GM23248 (cell line): ENCODE results near the gene NQO1. TPM values are rescaled to one million over a fixed set of nuclear protein-coding genes. Genes with fewer than 3 reads are reported as not detected.

Experiments
- DNase-seq: peaks from one replicate; pipeline ENCODE4 v3.0.0-alpha.2; 2015
- H2AFZ ChIP-seq: fragments of 200-600 bp; sonication (generic); 2 replicates; pipeline ENCODE4 v1.6.1; 2016; ENCODE audit warnings: antibody characterized with exemption
- H3F3A ChIP-seq: fragments of 200-600 bp; sonication (generic); 2 replicates; pipeline ENCODE4 v1.6.1; 2016; ENCODE audit warnings: mild to moderate bottlenecking, antibody characterized with exemption, mixed run types; ENCODE audit not compliant: insufficient read depth
- H3K27ac ChIP-seq: fragments of 200-600 bp; sonication (generic); 2 replicates; pipeline ENCODE4 v1.5.1; 2016; ENCODE audit warnings: mild to moderate bottlenecking
- H3K27me3 ChIP-seq: fragments of 200-600 bp; sonication (generic); replicated peaks from 2 replicates; pipeline ENCODE4 v1.6.1; 2016; ENCODE audit warnings: mild to moderate bottlenecking; ENCODE audit not compliant: insufficient read depth
- H3K36me3 ChIP-seq: fragments of 200-600 bp; sonication (generic); 2 replicates; pipeline ENCODE4 v1.6.1; 2016; ENCODE audit warnings: low read depth, mild to moderate bottlenecking
- H3K4me1 ChIP-seq: fragments of 200-600 bp; sonication (generic); 2 replicates; pipeline ENCODE4 v1.6.1; 2016; ENCODE audit warnings: mild to moderate bottlenecking; ENCODE audit not compliant: insufficient read depth
- H3K4me2 ChIP-seq: fragments of 200-600 bp; sonication (generic); one replicate; pipeline ENCODE4 v1.6.1; 2016; ENCODE audit warnings: mild to moderate bottlenecking; ENCODE audit not compliant: unreplicated experiment
- H3K4me3 ChIP-seq: fragments of 200-600 bp; sonication (generic); 2 replicates; pipeline ENCODE4 v1.5.1; 2016; ENCODE audit warnings: mild to moderate bottlenecking
- H3K79me2 ChIP-seq: fragments of 200-600 bp; sonication (generic); 2 replicates; pipeline ENCODE4 v1.6.1; 2016; ENCODE audit warnings: mild to moderate bottlenecking; ENCODE audit not compliant: insufficient read depth
- H3K9ac ChIP-seq: fragments of 200-600 bp; sonication (generic); 2 replicates; pipeline ENCODE4 v1.6.1; 2016; ENCODE audit warnings: mild to moderate bottlenecking
- H3K9me2 ChIP-seq: fragments of 200-600 bp; sonication (generic); 2 replicates; pipeline ENCODE4 v1.6.1; 2016; ENCODE audit warnings: mixed run types, mild to moderate bottlenecking, moderate library complexity; ENCODE audit not compliant: insufficient read depth
- H3K9me3 ChIP-seq: fragments of 200-600 bp; sonication (generic); one replicate; pipeline ENCODE4 v1.6.1; 2017; ENCODE audit warnings: low read depth
- H4K20me1 ChIP-seq: fragments of 200-600 bp; sonication (generic); 2 replicates; pipeline ENCODE4 v1.6.0; 2016; ENCODE audit not compliant: insufficient read depth
- EZH2 ChIP-seq: fragments of 200-600 bp; sonication (generic); IDR thresholded peaks from 2 replicates; pipeline ENCODE4 v1.6.1; 2018; ENCODE audit warnings: antibody characterized with exemption, mild to moderate bottlenecking; ENCODE audit not compliant: insufficient read depth, poor library complexity, severe bottlenecking
- EZH2phosphoT487 ChIP-seq: fragments of 200-600 bp; sonication (generic); IDR thresholded peaks from 2 replicates; pipeline ENCODE4 v1.6.1; 2018; ENCODE audit warnings: antibody characterized with exemption, moderate library complexity, mild to moderate bottlenecking, low read depth; ENCODE audit not compliant: insufficient read depth
- WGBS, 2 experiments: methylation state at CpG; one replicate each; pipeline ENCODE4 v1.1.6; 2015 to 2017; ENCODE audit warnings: low lambda C conversion rate in 2 of 2, low coverage in 1 of 2; ENCODE audit errors: missing lambda C conversion rate in 2 of 2; 5-methylcytosine and 5-hydroxymethylcytosine counted together
- in situ Hi-C: fragments of 300-500 bp; cut with MboI; formaldehyde crosslinking; loops from 2 replicates; pipeline ENCODE4 v1.15.0; 2020
- polyA plus RNA-seq: library from polyadenylated mRNA; unstranded; fragments of >200 nt; fragmentation: Nextera tagmentation; extraction: Ambion mirVana; gene quantifications from 2 replicates; pipeline ENCODE4 v1.2.1, GENCODE V29; 2016
- total RNA-seq: library from RNA; depleted of rRNA; stranded (reverse); fragments of >200 nt; shearing (Covaris generic); gene quantifications from 2 replicates; pipeline ENCODE4 v1.2.3, GENCODE V29; 2014

The NQO1 gene
- total and polyA plus RNA-seq, 2 experiments from 2014 or later = 431 to 501 TPM

GRCh38 chr16:69720822-69721430, 5.4 kb downstream of the NQO1 start:
- Histone ChIP-seq H3K27me3 (no peaks in the 10 kb centered on the region), H3K4me2 (no peak overlapping the region), H3K27ac (no peak overlapping the region), H3K36me3 (peaks cover 21% of the 10 kb centered on the region), H3K9me2 (no peaks in the 10 kb centered on the region), H4K20me1 (no peaks in the 10 kb centered on the region), H3F3A (peaks cover 22% of the 10 kb centered on the region; the same call in 1 of the 2 replicates), H3K9ac (no peak overlapping the region), H3K9me3 (no peaks in the 10 kb centered on the region), H3K79me2 (peaks cover 86% of the 10 kb centered on the region), H3K4me1 (peaks cover 14% of the 10 kb centered on the region), H3K4me3 (no peak overlapping the region), H2AFZ (no peak overlapping the region)
- TF ChIP-seq EZH2 (no peak), EZH2phosphoT487 (no peak)
- 98 to 99% methylated on average over 10 of the region's 10 CpGs for WGBS, 2 experiments
- DNase-seq = no peak
- in situ Hi-C loops = loop anchor here (10.0 kb wide), 1 partner anchor 64 kb away; no protein-coding TSS in a partner anchor

- H3F3A ChIP-seq = peaks cover 9% of the 10 kb centered on the region
- no peak for DNase-seq
- no peak overlapping the region for H2AFZ ChIP-seq
- H3K4me1 ChIP-seq = no peaks in the 10 kb centered on the region
- H4K20me1 ChIP-seq = no peaks in the 10 kb centered on the region
- in situ Hi-C loops = no loop called here
- no peak overlapping the region for H3K27ac ChIP-seq
- no peak overlapping the region for H3K4me3 ChIP-seq
- H3K36me3 ChIP-seq = peaks cover 38% of the 10 kb centered on the region
- H3K27me3 ChIP-seq = no peaks in the 10 kb centered on the region
- H3K4me2 ChIP-seq = no peak overlapping the region
- H3K9me2 ChIP-seq = no peaks in the 10 kb centered on the region
- peaks cover 60% of the 10 kb centered on the region for H3K79me2 ChIP-seq
- TF ChIP-seq EZH2phosphoT487 (no peak), EZH2 (no peak)
- H3K9me3 ChIP-seq = no peaks in the 10 kb centered on the region
- H3K9ac ChIP-seq = no peak overlapping the region
- 82 to 86% methylated on average over 10 of the region's 10 CpGs for WGBS, 2 experiments
Measured at GRCh38 chr16:69718111-69718764, 8.1 kb downstream of the NQO1 start.

- in situ Hi-C loops = no loop called here
- H3K4me1 ChIP-seq = peaks cover 7% of the 10 kb centered on the region
- WGBS, 2 experiments = 96 to 97% methylated on average over 6 of the region's 6 CpGs
- H3F3A ChIP-seq = peaks cover 19% of the 10 kb centered on the region
- H3K9me3 ChIP-seq = no peaks in the 10 kb centered on the region
- DNase-seq = no peak
- H3K36me3 ChIP-seq = peaks cover 48% of the 10 kb centered on the region
- no peak overlapping the region for H2AFZ ChIP-seq
- H3K4me3 ChIP-seq = no peak overlapping the region
- H3K27ac ChIP-seq = no peak overlapping the region
- peaks cover 48% of the 10 kb centered on the region for H3K79me2 ChIP-seq
- no peaks in the 10 kb centered on the region for H4K20me1 ChIP-seq
- TF ChIP-seq EZH2 (no peak), EZH2phosphoT487 (no peak)
- no peak overlapping the region for H3K4me2 ChIP-seq
- no peak overlapping the region for H3K9ac ChIP-seq
- no peaks in the 10 kb centered on the region for H3K9me2 ChIP-seq
- H3K27me3 ChIP-seq = no peaks in the 10 kb centered on the region
Measured at GRCh38 chr16:69717066-69717465, 9.3 kb downstream of the NQO1 start.

GRCh38 chr16:69712914-69713581, 13.3 kb downstream of the NQO1 start:
- in situ Hi-C loops = no loop called here
- Histone ChIP-seq H3K4me1 (peaks cover 32% of the 10 kb centered on the region), H4K20me1 (no peaks in the 10 kb centered on the region), H3K4me3 (no peak overlapping the region), H3K9me2 (no peaks in the 10 kb centered on the region), H3K27ac (no peak overlapping the region; the same call in 1 of the 2 replicates), H2AFZ (no peak overlapping the region), H3F3A (peaks cover 55% of the 10 kb centered on the region), H3K9me3 (no peaks in the 10 kb centered on the region), H3K36me3 (peaks cover 73% of the 10 kb centered on the region), H3K79me2 (peaks cover 9% of the 10 kb centered on the region), H3K27me3 (no peaks in the 10 kb centered on the region), H3K4me2 (no peak overlapping the region), H3K9ac (no peak overlapping the region)
- 71 to 76% methylated on average over 9 of the region's 9 CpGs for WGBS, 2 experiments
- DNase-seq = no peak
- no peak for TF ChIP-seq EZH2phosphoT487
- no peak for TF ChIP-seq EZH2
